Left renal cortex interstitium (tissue), 4 donors: Measurements from ENCODE around the gene AKAP6. TPM values are rescaled to one million over a fixed set of nuclear protein-coding genes. Genes with fewer than 3 reads are reported as not detected.
A peak's percentile ranks its signal among the peaks of the same experiment; 100 is the strongest.

Source experiments
- DNase-seq, 4 donors: peaks; one replicate each; pipeline ENCODE4 v3.0.0-alpha.2; 2013; ENCODE audit warnings: low read depth in 4 of 4, low spot score in 2 of 4, missing footprints in 1 of 4
- polyA plus RNA-seq, 4 donors: library from polyadenylated mRNA; unstranded; fragments of 120-200 nt; gene quantifications; one replicate each; pipeline ENCODE4 v1.2.1, GENCODE V29; 2013; ENCODE audit not compliant: insufficient read length in 4 of 4

Gene AKAP6
- polyA plus RNA-seq, 4 donors, result 1.8 to 3.6 (median 3.1) TPM

- no peak for DNase-seq
These were observed 363.3 kb downstream of the AKAP6 start for GRCh38 chr14:32692441-32692840.

DNA sequence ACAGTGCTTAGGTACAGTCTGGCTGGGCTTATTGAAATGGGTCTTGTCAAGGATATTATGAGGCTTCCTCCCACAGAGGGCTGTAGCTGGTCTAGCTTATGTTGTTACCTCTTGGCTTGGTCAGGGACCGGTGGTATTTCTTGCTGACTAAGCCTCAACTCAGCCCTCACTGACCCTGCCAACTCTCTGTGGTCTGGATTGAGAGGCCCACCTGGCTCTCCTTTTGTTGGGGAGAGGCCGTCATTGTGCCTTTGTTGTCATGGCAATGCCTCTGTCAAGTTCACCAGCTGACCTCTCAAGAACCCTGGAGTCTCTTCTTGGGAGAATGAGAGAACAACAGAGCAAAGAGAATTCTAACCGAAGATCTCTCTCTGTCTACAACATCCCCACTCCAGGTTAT, 364.0 kb downstream of the AKAP6 start:
- DNase-seq, result no peak

DNA sequence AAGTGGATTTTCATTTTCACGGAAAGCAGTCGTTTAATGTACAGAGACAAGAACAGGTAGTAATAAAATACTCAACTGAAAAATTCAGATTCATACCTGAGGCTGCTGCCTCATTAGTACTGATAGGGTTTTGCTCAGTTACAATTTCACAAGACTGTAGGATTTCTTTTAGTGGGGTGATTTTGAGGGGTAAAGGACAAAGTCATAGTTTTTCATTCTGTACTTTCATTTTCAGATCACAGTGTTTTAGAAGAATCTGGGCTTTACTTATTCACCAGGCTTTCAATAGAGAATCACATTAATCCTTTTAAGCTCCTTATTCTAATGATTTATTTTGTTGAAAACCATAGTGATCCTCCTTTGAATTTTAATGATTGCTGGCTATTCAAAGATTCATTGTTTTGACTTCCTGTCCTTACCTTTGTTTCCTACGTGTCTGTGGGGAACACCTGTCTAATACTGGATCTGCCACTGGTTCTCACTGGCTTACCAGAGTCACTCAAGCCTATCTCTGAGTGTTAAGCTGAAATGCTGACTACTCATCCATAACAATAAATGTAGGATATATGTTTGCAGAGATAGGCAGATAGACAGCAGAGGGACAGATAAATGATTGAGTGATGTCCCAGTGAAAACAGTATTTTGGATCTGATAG, 365.8 kb downstream of the AKAP6 start:
- no peak for DNase-seq

GRCh38 chr14:32696325-32697091, 367.4 kb downstream of the AKAP6 start:
- DNase-seq, result no peak

GRCh38 chr14:32697114-32697513, 368.0 kb downstream of the AKAP6 start:
- DNase-seq, result no peak

DNA sequence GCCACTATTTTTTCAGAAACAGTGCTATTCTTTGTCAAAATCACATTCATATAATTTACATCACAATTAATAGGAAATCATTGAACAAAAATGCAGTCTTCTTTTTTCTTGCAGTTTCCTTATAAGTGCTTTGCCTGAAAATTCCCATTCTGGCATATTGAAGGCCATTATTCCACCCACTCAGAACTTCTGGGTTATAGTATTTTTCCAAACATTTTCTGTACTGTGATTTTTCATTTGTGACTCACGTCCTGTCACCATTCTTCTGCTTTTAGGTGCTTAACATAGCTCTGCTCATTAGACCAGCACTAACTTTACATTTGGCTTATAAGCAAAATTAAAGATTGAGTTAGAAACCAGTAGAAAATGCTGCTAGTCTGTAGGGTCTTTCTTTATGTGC, 368.6 kb downstream of the AKAP6 start:
- no peak for DNase-seq

DNA sequence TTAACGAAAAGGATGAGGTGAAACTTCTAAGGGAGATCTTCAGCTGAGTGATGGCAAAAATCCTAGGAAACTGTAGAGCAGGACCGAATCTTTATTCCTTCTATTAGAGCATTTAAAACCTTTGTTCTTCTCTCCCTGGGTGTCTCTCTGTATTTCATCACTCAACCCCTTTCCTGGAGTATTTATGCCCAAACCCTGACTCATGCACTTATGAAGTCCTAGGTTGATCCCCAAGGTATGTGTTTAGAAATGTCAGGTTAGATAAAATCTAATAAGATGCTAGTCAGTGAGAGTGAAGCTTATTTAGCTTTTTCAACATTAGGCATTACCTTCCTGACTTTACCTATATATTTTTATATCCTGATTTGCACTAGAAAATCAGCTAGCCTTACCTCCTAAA, 369.7 kb downstream of the AKAP6 start:
- DNase-seq, result no peak

- no peak for DNase-seq
These were observed 372.4 kb downstream of the AKAP6 start for GRCh38 chr14:32701475-32701874.

- no peak for DNase-seq
These were observed 373.0 kb downstream of the AKAP6 start for GRCh38 chr14:32702088-32702487.

GRCh38 chr14:32702562-32702961, 373.5 kb downstream of the AKAP6 start:
- DNase-seq, result no peak

DNA sequence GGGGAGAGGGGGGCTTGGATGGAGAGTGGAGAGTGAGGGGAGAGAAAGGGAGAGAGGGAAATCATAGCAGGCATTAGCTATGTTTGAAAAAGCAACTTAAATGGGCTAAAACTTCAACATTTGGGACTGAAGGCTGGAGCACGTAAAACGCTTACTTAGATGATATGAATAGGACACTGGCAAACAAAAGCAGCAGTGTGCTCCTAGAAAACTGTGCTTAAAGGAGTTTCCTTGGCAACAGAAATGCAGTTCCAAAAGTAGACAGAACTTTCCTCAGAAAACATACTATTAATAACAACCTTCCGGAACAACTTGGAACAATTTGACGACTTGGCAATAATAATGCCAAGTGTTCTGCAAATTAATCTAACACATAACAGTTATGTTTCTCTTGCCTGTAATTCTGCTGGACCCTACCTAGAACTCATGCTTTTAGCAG, 374.1 kb downstream of the AKAP6 start:
- DNase-seq, result no peak

GRCh38 chr14:32706721-32707519, 377.8 kb downstream of the AKAP6 start:
- no peak for DNase-seq

- no peak for DNase-seq
These were observed 378.8 kb downstream of the AKAP6 start for GRCh38 chr14:32707742-32708500.

GRCh38 chr14:32709027-32709426, 379.9 kb downstream of the AKAP6 start:
- peak in 1 of 4 donors; percentile 32 for DNase-seq

DNA sequence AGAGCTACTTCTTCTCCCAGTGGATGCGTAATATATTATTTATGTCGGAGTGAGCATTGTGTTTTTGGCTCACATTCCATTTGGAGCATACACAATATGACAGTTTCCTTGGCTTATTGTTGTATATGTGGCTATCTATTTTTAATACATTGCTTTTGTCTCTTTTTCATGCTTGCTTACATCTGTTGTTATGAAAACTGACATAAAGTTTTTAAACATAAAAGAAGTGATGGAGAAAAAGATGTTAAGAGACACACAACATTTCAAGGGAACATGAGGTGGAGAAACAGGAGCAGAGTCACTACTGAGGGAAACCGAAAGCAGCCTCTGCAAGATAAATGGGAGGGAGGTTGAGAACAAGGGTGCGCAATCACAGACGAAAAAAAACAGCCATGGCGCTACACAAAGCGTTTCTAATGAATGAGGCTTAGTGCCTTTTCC, 381.2 kb downstream of the AKAP6 start:
- no peak for DNase-seq

DNA sequence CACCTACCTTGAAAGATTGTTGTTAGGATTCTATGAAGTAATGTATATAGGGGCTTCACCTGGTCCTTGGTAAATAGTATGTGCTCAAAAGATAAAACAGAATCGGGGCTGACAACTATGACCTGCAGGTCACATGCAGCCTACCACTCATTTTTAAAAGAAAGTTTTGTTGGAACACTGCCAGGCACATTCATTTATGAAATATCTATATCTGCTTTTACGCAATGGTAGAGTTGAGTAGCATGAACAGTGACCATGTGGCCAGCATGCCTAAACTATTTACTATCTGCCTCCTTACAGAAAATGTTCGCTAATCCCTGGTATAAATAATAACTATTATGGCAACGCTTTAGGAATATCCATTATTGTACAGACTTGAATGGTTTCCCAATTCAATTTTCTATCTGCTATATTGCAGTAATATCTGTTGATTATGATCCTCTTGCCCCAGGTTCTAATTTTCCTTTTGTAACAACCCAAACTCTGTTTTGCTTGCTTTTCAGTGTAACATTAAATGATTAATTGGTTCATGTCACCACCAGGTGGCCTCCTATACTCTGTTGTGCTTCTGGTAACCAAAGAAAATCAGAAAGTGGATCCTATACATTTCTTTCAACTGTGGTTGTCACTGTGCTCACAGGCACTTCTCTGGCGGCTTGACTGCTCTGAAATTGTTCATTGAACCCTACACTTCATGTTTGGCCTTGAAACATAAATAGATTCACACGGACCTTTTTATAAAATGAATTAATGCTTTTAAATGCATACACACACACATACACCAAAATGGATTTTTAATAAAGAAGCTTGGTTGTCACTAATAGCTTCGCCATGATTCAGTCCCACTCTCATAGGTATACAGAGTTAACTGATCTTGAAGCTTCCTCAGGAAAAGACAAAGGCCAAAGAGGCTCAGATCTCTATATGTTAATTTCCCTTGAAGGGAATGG, 381.9 kb downstream of the AKAP6 start:
- peak in 1 of 4 donors; percentile 48 for DNase-seq

DNA sequence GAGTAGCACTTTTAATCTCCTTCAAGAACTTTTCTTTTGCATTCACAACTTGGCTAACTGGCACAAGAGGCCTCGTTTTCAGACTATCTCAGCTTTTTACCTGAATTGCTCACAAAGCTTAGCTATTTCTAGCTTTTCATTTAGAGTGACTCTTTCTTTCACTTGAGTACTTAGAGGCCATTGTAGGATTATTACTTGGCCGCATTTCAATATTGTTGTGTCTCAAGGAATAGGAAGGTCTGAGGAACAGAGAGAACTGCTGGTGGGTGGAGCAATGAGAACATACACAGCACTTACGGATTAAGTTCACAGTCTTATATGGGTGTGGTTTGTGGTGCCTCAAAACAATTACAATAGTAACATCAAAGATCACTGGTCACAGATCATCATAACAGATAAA, 384.8 kb downstream of the AKAP6 start:
- DNase-seq, result no peak

- no peak for DNase-seq
These were observed 390.5 kb downstream of the AKAP6 start for GRCh38 chr14:32719601-32720000.

- DNase-seq, result no peak
These were observed 391.8 kb downstream of the AKAP6 start for GRCh38 chr14:32720927-32721326.
